Transverse colon (tissue), 4 donors: ENCODE data around the gene BCL2L1. TPM values are rescaled to one million over a fixed set of nuclear protein-coding genes. Genes with fewer than 3 reads are reported as not detected.

Source experiments
- DNase-seq: peaks from one replicate; pipeline ENCODE4 v3.0.0-alpha.2; 2019
- H3K27ac ChIP-seq, 4 donors: fragments of 200-600 bp; sonication (generic); 2 replicates each; pipeline ENCODE4 v1.5.1; 2016 to 2018; ENCODE audit warnings: inconsistent platforms in 4 of 4
- H3K27me3 ChIP-seq: fragments of 200-600 bp; sonication (generic); 2 replicates; pipeline ENCODE4 v1.5.1; 2017; ENCODE audit warnings: inconsistent platforms
- H3K36me3 ChIP-seq, 4 donors: fragments of 200-600 bp; sonication (generic); 2 replicates each; pipeline ENCODE4 v1.5.1; 2017 to 2019; ENCODE audit warnings: inconsistent platforms in 4 of 4
- H3K4me1 ChIP-seq, 4 donors: fragments of 200-600 bp; sonication (generic); 2 replicates each; pipeline ENCODE4 v1.5.1; 2017 to 2020; ENCODE audit warnings: inconsistent platforms in 4 of 4
- H3K4me3 ChIP-seq, 4 donors: fragments of 200-600 bp; sonication (generic); 1 replicate in 1 of 4; 2 replicates in 3 of 4; pipeline versions ENCODE4 v1.5.1 to v1.6.1; 2017 to 2019; ENCODE audit warnings: inconsistent platforms in 4 of 4
- H3K9me3 ChIP-seq, 2 donors: fragments of 200-600 bp; sonication (generic); 2 replicates each; pipeline ENCODE4 v1.5.1; 2017 to 2019; ENCODE audit warnings: inconsistent platforms in 2 of 2
- EP300 ChIP-seq: sonication (generic); formaldehyde crosslinking; IDR thresholded peaks from one replicate; pipeline ENCODE4 v1.6.1; 2017; ENCODE audit warnings: antibody characterized with exemption, low read depth
- POLR2A ChIP-seq: fragments of 450-650 bp; IDR thresholded peaks from one replicate; pipeline ENCODE4 v1.6.1; 2016; ENCODE audit warnings: antibody characterized with exemption, mild to moderate bottlenecking, moderate library complexity
- POLR2AphosphoS5 ChIP-seq, 3 donors: sonication (generic); formaldehyde crosslinking; IDR thresholded peaks; one replicate each; pipeline ENCODE4 v1.6.1; 2016; ENCODE audit warnings: antibody characterized with exemption in 3 of 3
- WGBS, 2 donors: methylation state at CpG; one replicate each; pipeline ENCODE4 v1.1.5; 2018; ENCODE audit warnings: low coverage in 1 of 2; 5-methylcytosine and 5-hydroxymethylcytosine counted together
- in situ Hi-C, 4 donors: fragments of 200-750 bp; cut with MboI; loops; one replicate each; pipeline versions ENCODE4 v1.15.0 to v1.15.1; 2017; ENCODE audit warnings: low sequenced_read_pairs in 3 of 4, low pct_ligation_motif_present in 1 of 4, low pct_unique_long_range_greater_than_20kb in 1 of 4
- intact Hi-C: fragments of 100-400 bp; cut with DNase I; formaldehyde crosslinking; loops from one replicate; pipeline ENCODE4 v1.15.1; 2023; ENCODE audit warnings: low total_unique reads
- total RNA-seq, 4 donors: library from RNA; depleted of rRNA; stranded (reverse); fragments of >200 nt; gene quantifications; one replicate each; pipeline ENCODE4 v1.1.0, GENCODE V29; 2016
- TF ChIP-seq, protein P1 (sequence below), 5 experiments: fragments of 200-600 bp in 3 of 5; fragments of 450-650 bp in 2 of 5; sonication (generic) in 3 of 5; IDR thresholded peaks; 1 replicate in 2 of 5; 2 replicates in 3 of 5; pipeline ENCODE4 v1.5.1; 2016 to 2017; ENCODE audit warnings: antibody characterized with exemption in 5 of 5, inconsistent platforms in 3 of 5, mild to moderate bottlenecking in 2 of 5, moderate library complexity in 1 of 5

The BCL2L1 gene
- total RNA-seq, 4 donors from 2014 or later: 98.6 to 151 (median 107) TPM

DNA sequence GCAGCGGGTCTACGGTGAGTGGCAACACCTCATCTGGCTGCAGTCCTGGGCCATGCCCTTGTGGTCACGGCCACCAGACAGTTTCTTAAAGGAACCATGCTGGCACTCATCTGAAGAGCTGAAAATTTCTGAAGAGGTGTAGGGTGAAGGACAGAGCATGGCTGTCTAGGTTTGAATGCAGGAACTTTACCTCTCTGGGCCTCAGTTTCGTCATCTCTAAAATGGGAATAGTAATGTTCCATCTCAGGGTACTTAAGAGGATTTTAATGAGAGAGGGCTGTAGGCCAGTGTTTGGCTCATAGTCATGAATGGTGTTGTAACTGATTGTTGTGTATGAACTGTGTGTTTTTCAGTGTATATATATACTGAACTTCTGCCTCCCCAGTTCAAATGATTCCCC, 79.1 kb downstream of the BCL2L1 start:
- DNase-seq: no peak
- H3K4me1 ChIP-seq: no peaks in the 10 kb centered on the region
- WGBS, 2 donors: 67 to 93% methylated on average over 1 to 4 of the region's 4 CpGs
- no peak overlapping the region for H3K27ac ChIP-seq
- intact Hi-C loops (no loop called here), in situ Hi-C loops (no loop called here)
- H3K36me3 ChIP-seq: no peaks in the 10 kb centered on the region
- no peaks in the 10 kb centered on the region for H3K9me3 ChIP-seq
- H3K27me3 ChIP-seq: peaks cover 2% of the 10 kb centered on the region
- no peak overlapping the region for H3K4me3 ChIP-seq
- TF ChIP-seq POLR2A (no peak), POLR2AphosphoS5 (IDR thresholded peaks at IDR 0.05) (no peak), EP300 (no peak)
- TF ChIP-seq, protein P1, sequence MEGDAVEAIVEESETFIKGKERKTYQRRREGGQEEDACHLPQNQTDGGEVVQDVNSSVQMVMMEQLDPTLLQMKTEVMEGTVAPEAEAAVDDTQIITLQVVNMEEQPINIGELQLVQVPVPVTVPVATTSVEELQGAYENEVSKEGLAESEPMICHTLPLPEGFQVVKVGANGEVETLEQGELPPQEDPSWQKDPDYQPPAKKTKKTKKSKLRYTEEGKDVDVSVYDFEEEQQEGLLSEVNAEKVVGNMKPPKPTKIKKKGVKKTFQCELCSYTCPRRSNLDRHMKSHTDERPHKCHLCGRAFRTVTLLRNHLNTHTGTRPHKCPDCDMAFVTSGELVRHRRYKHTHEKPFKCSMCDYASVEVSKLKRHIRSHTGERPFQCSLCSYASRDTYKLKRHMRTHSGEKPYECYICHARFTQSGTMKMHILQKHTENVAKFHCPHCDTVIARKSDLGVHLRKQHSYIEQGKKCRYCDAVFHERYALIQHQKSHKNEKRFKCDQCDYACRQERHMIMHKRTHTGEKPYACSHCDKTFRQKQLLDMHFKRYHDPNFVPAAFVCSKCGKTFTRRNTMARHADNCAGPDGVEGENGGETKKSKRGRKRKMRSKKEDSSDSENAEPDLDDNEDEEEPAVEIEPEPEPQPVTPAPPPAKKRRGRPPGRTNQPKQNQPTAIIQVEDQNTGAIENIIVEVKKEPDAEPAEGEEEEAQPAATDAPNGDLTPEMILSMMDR (IDR thresholded peaks at IDR 0.05): no peak

DNA sequence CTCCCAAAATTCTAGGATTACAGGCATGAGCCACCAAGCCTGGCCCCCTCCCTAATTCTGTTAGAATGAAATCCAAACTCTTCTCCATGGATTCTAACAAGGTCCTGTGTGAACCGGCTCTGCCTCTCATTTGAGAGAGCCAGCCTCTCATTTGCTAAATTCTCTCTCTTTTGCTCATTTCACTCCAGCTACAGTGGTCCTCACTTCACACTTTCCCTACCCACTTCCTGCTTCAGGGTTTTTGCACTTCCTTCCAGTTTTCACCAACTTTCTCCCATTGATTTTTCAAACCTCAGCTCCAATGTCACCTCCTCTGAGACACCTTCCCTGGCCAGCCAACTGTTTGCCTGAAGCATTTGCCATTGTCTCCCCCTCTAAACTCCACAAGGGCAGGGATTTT, 79.8 kb downstream of the BCL2L1 start:
- H3K36me3 ChIP-seq: no peaks in the 10 kb centered on the region
- intact Hi-C loops: no loop called here

DNA sequence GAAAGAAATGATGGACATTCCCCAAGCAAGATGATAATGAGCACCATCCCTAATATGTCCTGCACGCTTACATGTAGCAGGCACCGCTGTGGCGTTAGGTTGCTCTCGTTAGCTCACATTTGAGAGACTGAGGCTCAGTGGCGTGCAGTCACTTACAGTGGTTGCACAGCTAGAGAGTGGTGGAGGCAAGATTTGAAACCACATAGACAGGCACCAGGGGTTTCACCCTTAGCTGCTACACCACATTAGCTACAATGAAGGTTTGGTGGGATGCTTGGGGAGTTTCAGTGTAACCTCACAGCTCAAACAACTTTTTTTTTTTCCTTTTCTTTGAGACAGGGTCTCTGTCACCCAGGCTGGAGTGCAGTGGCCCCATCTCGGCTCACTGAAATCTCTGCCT, 81.3 kb downstream of the BCL2L1 start:
- no peak for DNase-seq
- H3K27ac ChIP-seq: no peak overlapping the region
- no peaks in the 10 kb centered on the region for H3K9me3 ChIP-seq
- no peak overlapping the region for H3K4me3 ChIP-seq
- peaks cover 15% of the 10 kb centered on the region for H3K27me3 ChIP-seq
- intact Hi-C loops: no loop called here
- no peaks in the 10 kb centered on the region for H3K36me3 ChIP-seq
- in situ Hi-C loops: no loop called here
- H3K4me1 ChIP-seq: no peaks in the 10 kb centered on the region
- 83 to 91% methylated on average over 1 to 6 of the region's 6 CpGs for WGBS, 2 donors
- TF ChIP-seq, protein P1 (IDR thresholded peaks at IDR 0.05): no peak
- no peak for TF ChIP-seq POLR2AphosphoS5 (IDR thresholded peaks at IDR 0.05)
- no peak for TF ChIP-seq EP300
- no peak for TF ChIP-seq POLR2A

More for the DNA sequence above, 79.8 kb downstream of the BCL2L1 start:
- H3K27ac ChIP-seq: no peak overlapping the region
- TF ChIP-seq POLR2A: no peak
- TF ChIP-seq POLR2AphosphoS5 (IDR thresholded peaks at IDR 0.05): no peak
- TF ChIP-seq, protein P1 (IDR thresholded peaks at IDR 0.05): no peak
- no peak for TF ChIP-seq EP300
- no peak for DNase-seq
- no peaks in the 10 kb centered on the region for H3K9me3 ChIP-seq
- WGBS, 2 donors: 67 to 70% methylated on average over 1 of the region's 1 CpG
- H3K27me3 ChIP-seq: peaks cover 9% of the 10 kb centered on the region
- no peaks in the 10 kb centered on the region for H3K4me1 ChIP-seq
- no peak overlapping the region for H3K4me3 ChIP-seq
- in situ Hi-C loops: no loop called here

DNA sequence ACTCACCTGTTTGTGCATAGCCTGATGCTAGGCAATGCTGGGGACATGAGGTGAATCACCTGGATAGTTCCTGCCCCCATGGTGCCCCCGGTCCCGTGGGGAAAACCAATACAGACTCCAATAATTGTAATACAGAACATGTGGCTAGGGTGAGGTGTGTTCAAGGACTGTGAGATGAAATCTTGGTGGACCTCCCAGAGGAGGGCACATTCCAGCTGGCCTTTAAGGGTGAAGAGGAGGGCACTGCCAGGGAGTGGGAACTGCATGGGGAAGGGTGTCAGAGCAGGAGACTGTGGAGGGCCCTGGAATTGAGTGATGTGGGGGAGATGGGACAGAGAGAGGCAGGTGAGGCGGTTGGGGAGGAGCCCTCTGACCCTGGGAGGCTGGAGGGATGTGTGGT, 82.4 kb downstream of the BCL2L1 start:
- in situ Hi-C loops: no loop called here
- no peaks in the 10 kb centered on the region for H3K4me1 ChIP-seq
- intact Hi-C loops: no loop called here

More for the DNA sequence above, 82.4 kb downstream of the BCL2L1 start:
- H3K4me3 ChIP-seq: no peak overlapping the region
- H3K9me3 ChIP-seq: no peaks in the 10 kb centered on the region
- no peak for TF ChIP-seq POLR2A
- TF ChIP-seq, protein P1 (IDR thresholded peaks at IDR 0.05): no peak
- no peak for TF ChIP-seq EP300
- TF ChIP-seq POLR2AphosphoS5 (IDR thresholded peaks at IDR 0.05): no peak
- H3K27ac ChIP-seq: no peak overlapping the region
- H3K36me3 ChIP-seq: no peaks in the 10 kb centered on the region
- DNase-seq: no peak
- peaks cover 15% of the 10 kb centered on the region for H3K27me3 ChIP-seq
- WGBS, 2 donors: 72 to 78% methylated on average over 2 to 3 of the region's 3 CpGs
